Trophoblast cell (in vitro differentiated cells and primary cell): Measurements from ENCODE around the gene CEP162.

Source experiments
- DNase-seq, 2 donors: peaks; one replicate each; pipeline ENCODE4 v3.0.0-alpha.2; 2016
- H2AFZ ChIP-seq: 2 replicates; pipeline ENCODE4 v1.6.1; 2013; ENCODE audit warnings: low read length, moderate library complexity, mild to moderate bottlenecking; ENCODE audit not compliant: insufficient read depth, poor library complexity
- H2AK5ac ChIP-seq: 2 replicates; pipeline ENCODE4 v1.6.1; 2013; ENCODE audit warnings: mild to moderate bottlenecking, low read length
- H2BK120ac ChIP-seq: 2 replicates; pipeline ENCODE4 v1.6.1; 2013; ENCODE audit warnings: low read length, mild to moderate bottlenecking, moderate library complexity; ENCODE audit not compliant: insufficient read depth, poor library complexity
- H2BK12ac ChIP-seq: 2 replicates; pipeline ENCODE4 v1.6.1; 2013; ENCODE audit warnings: mild to moderate bottlenecking, low read length, moderate library complexity
- H2BK5ac ChIP-seq: 2 replicates; pipeline ENCODE4 v1.6.1; 2013; ENCODE audit warnings: low read length, low read depth, moderate library complexity, mild to moderate bottlenecking; ENCODE audit not compliant: poor library complexity
- H3K14ac ChIP-seq: 2 replicates; pipeline ENCODE4 v1.6.1; 2013; ENCODE audit warnings: mild to moderate bottlenecking, low read length
- H3K18ac ChIP-seq: 2 replicates; pipeline ENCODE4 v1.6.1; 2013; ENCODE audit warnings: mild to moderate bottlenecking, low read length
- H3K23ac ChIP-seq: 2 replicates; pipeline ENCODE4 v1.6.1; 2013; ENCODE audit warnings: low read length
- H3K27ac ChIP-seq: 2 replicates; pipeline ENCODE4 v1.5.1; 2013; ENCODE audit warnings: low read depth, mild to moderate bottlenecking, inconsistent platforms, low read length, moderate library complexity
- H3K27me3 ChIP-seq: 2 replicates; pipeline ENCODE4 v1.6.1; 2013; ENCODE audit warnings: inconsistent platforms, mild to moderate bottlenecking, low read length, moderate library complexity; ENCODE audit not compliant: insufficient read depth
- H3K36me3 ChIP-seq, 2 experiments: 1 replicate in 1 of 2; 2 replicates in 1 of 2; pipeline ENCODE4 v1.6.1; 2013; ENCODE audit warnings: low read length in 2 of 2, mild to moderate bottlenecking in 2 of 2, moderate library complexity in 1 of 2; ENCODE audit not compliant: insufficient read depth in 2 of 2, control insufficient read depth in 1 of 2
- H3K4ac ChIP-seq: 2 replicates; pipeline ENCODE4 v1.6.1; 2013; ENCODE audit warnings: low read depth, mild to moderate bottlenecking, low read length, moderate library complexity
- H3K4me1 ChIP-seq, 2 experiments: 1 replicate in 1 of 2; 2 replicates in 1 of 2; pipeline ENCODE4 v1.6.1; 2013; ENCODE audit warnings: low read length in 2 of 2, mild to moderate bottlenecking in 2 of 2, moderate library complexity in 1 of 2; ENCODE audit not compliant: insufficient read depth in 2 of 2, control insufficient read depth in 1 of 2
- H3K4me2 ChIP-seq: 2 replicates; pipeline ENCODE4 v1.6.1; 2013; ENCODE audit warnings: inconsistent platforms, mild to moderate bottlenecking, low read length, moderate library complexity
- H3K4me3 ChIP-seq: 2 replicates; pipeline ENCODE4 v1.5.1; 2013; ENCODE audit warnings: mild to moderate bottlenecking, low read depth, low read length, inconsistent platforms
- H3K79me1 ChIP-seq: one replicate; pipeline ENCODE4 v1.6.1; 2013; ENCODE audit warnings: low read length
- H3K79me2 ChIP-seq: 2 replicates; pipeline ENCODE4 v1.6.1; 2013; ENCODE audit warnings: low read length, mild to moderate bottlenecking; ENCODE audit not compliant: control insufficient read depth, insufficient read depth, poor library complexity
- H3K9ac ChIP-seq: 2 replicates; pipeline ENCODE4 v1.6.1; 2013; ENCODE audit warnings: mild to moderate bottlenecking, low read length
- H3K9me3 ChIP-seq: 2 replicates; pipeline ENCODE4 v1.6.1; 2013; ENCODE audit warnings: low read depth, mild to moderate bottlenecking, control low read depth, inconsistent platforms, low read length; ENCODE audit not compliant: insufficient read depth
- H4K12ac ChIP-seq: 2 replicates; pipeline ENCODE4 v1.6.1; 2013; ENCODE audit warnings: low read depth, mild to moderate bottlenecking, low read length, moderate library complexity
- H4K8ac ChIP-seq: 2 replicates; pipeline ENCODE4 v1.6.1; 2013; ENCODE audit warnings: low read depth, mild to moderate bottlenecking, low read length, moderate library complexity
- H4K91ac ChIP-seq: one replicate; pipeline ENCODE4 v1.6.1; 2013; ENCODE audit warnings: low read depth, mild to moderate bottlenecking, low read length, moderate library complexity
- WGBS: extraction: QIAGEN DNeasy Blood & Tissue Kit; methylation state at CpG from one replicate; pipeline ENCODE4 v1.1.7; 2013; ENCODE audit warnings: missing lambda C conversion rate; ENCODE audit not compliant: insufficient read length, insufficient coverage; ENCODE audit errors: extremely low coverage; 5-methylcytosine and 5-hydroxymethylcytosine counted together

Gene CEP162

GRCh38 chr6:84150705-84151104 lies 76.7 kb downstream of the CEP162 start:
- no CpG with 5 or more reads among the region's 1 CpG for WGBS
- no peak overlapping the region for H4K91ac ChIP-seq
- no peaks in the 10 kb centered on the region for H3K9me3 ChIP-seq
- H3K79me2 ChIP-seq, result no peaks in the 10 kb centered on the region
- H2BK5ac ChIP-seq, result no peak overlapping the region
- H3K9ac ChIP-seq, result no peak overlapping the region
- no peak overlapping the region for H3K23ac ChIP-seq
- no peaks in the 10 kb centered on the region for H3K79me1 ChIP-seq
- H2AFZ ChIP-seq, result no peak overlapping the region
- H3K14ac ChIP-seq, result no peak overlapping the region
- H3K4ac ChIP-seq, result no peak overlapping the region
- DNase-seq, result no peak
- no peak overlapping the region for H3K4me3 ChIP-seq
- H3K4me1 ChIP-seq, result no peaks in the 10 kb centered on the region
- H3K36me3 ChIP-seq, result peaks cover 2 to 3% of the 10 kb centered on the region in 2 experiments
- no peak overlapping the region for H2AK5ac ChIP-seq
- no peak overlapping the region for H3K27ac ChIP-seq
- no peak overlapping the region for H3K4me2 ChIP-seq
- no peak overlapping the region for H2BK12ac ChIP-seq
- H2BK120ac ChIP-seq, result no peak overlapping the region
- no peak overlapping the region for H4K12ac ChIP-seq
- H4K8ac ChIP-seq, result no peak overlapping the region
- no peaks in the 10 kb centered on the region for H3K27me3 ChIP-seq
- no peak overlapping the region for H3K18ac ChIP-seq

- H4K91ac ChIP-seq, result no peak overlapping the region
Measured at GRCh38 chr6:84141521-84141920, 85.9 kb downstream of the CEP162 start.

GRCh38 chr6:84139311-84139710 lies 88.1 kb downstream of the CEP162 start:
- Histone ChIP-seq H3K23ac (no peak overlapping the region), H3K4me3 (no peak overlapping the region), H3K4me1 (no peaks in the 10 kb centered on the region), H3K18ac (no peak overlapping the region), H3K14ac (no peak overlapping the region), H3K9me3 (no peaks in the 10 kb centered on the region), H2AK5ac (no peak overlapping the region), H4K91ac (no peak overlapping the region), H3K27me3 (no peaks in the 10 kb centered on the region), H2AFZ (no peak overlapping the region), H4K8ac (no peak overlapping the region), H2BK12ac (no peak overlapping the region), H3K9ac (no peak overlapping the region), H3K4me2 (no peak overlapping the region), H3K79me1 (no peaks in the 10 kb centered on the region), H3K4ac (no peak overlapping the region), H4K12ac (no peak overlapping the region), H3K36me3 (peaks cover 2 to 4% of the 10 kb centered on the region in 2 experiments), H3K27ac (no peak overlapping the region), H2BK120ac (no peak overlapping the region), H3K79me2 (no peaks in the 10 kb centered on the region), H2BK5ac (no peak overlapping the region)
- no peak for DNase-seq

More at GRCh38 chr6:84141521-84141920, 85.9 kb downstream of the CEP162 start:
- Histone ChIP-seq H3K4me3 (no peak overlapping the region), H4K8ac (no peak overlapping the region), H3K14ac (no peak overlapping the region), H2BK120ac (no peak overlapping the region), H3K27ac (no peak overlapping the region), H3K79me1 (no peaks in the 10 kb centered on the region), H3K23ac (no peak overlapping the region), H3K27me3 (no peaks in the 10 kb centered on the region), H4K12ac (no peak overlapping the region), H2BK5ac (no peak overlapping the region), H3K4me1 (no peaks in the 10 kb centered on the region), H2AFZ (no peak overlapping the region), H3K9ac (no peak overlapping the region), H2BK12ac (no peak overlapping the region), H3K9me3 (no peaks in the 10 kb centered on the region), H3K4ac (no peak overlapping the region), H2AK5ac (no peak overlapping the region), H3K79me2 (no peaks in the 10 kb centered on the region), H3K4me2 (no peak overlapping the region), H3K36me3 (no peaks in the 10 kb centered on the region), H3K18ac (no peak overlapping the region)
- no CpG with 5 or more reads among the region's 1 CpG for WGBS
- DNase-seq, result no peak

GRCh38 chr6:84137989-84138575 lies 89.4 kb downstream of the CEP162 start:
- H3K9me3 ChIP-seq, result peaks cover 8% of the 10 kb centered on the region
- H2BK5ac ChIP-seq, result no peak overlapping the region
- H3K79me1 ChIP-seq, result no peaks in the 10 kb centered on the region
- H2AK5ac ChIP-seq, result no peak overlapping the region
- H3K4me1 ChIP-seq, result no peaks in the 10 kb centered on the region
- H3K9ac ChIP-seq, result no peak overlapping the region
- H3K23ac ChIP-seq, result no peak overlapping the region
- H3K27ac ChIP-seq, result no peak overlapping the region
- no peak overlapping the region for H2BK12ac ChIP-seq
- WGBS, result no CpG with 5 or more reads among the region's 2 CpGs
- no peak overlapping the region for H2AFZ ChIP-seq
- H3K79me2 ChIP-seq, result no peaks in the 10 kb centered on the region
- no peak overlapping the region for H4K91ac ChIP-seq
- no peak for DNase-seq
- H3K36me3 ChIP-seq, result peaks cover 9 to 13% of the 10 kb centered on the region in 2 experiments
- no peak overlapping the region for H3K18ac ChIP-seq
- H3K4me2 ChIP-seq, result no peak overlapping the region
- H3K4me3 ChIP-seq, result no peak overlapping the region
- H3K14ac ChIP-seq, result no peak overlapping the region
- no peak overlapping the region for H4K8ac ChIP-seq
- no peak overlapping the region for H3K4ac ChIP-seq
- no peak overlapping the region for H2BK120ac ChIP-seq
- no peak overlapping the region for H4K12ac ChIP-seq
- no peaks in the 10 kb centered on the region for H3K27me3 ChIP-seq
